Vagina (tissue), 2 donors: Measurements from ENCODE around the gene FAM9C. TPM values are rescaled to one million over a fixed set of nuclear protein-coding genes. Genes with fewer than 3 reads are reported as not detected.

ENCODE experiments used
- DNase-seq, 2 donors: peaks; one replicate each; pipeline ENCODE4 v3.0.0-alpha.2; 2017; ENCODE audit errors: extremely low spot score in 2 of 2
- H3K27ac ChIP-seq: fragments of 200-600 bp; sonication (generic); one replicate; pipeline ENCODE4 v1.5.1; 2019
- H3K27me3 ChIP-seq: fragments of 200-600 bp; sonication (generic); one replicate; pipeline ENCODE4 v1.5.1; 2019
- H3K36me3 ChIP-seq, 2 donors: fragments of 200-600 bp; sonication (generic); one replicate each; pipeline ENCODE4 v1.5.1; 2017 to 2019
- H3K4me1 ChIP-seq: fragments of 200-600 bp; sonication (generic); one replicate; pipeline ENCODE4 v1.5.1; 2019
- H3K4me3 ChIP-seq, 2 donors: fragments of 200-600 bp; sonication (generic); 1 replicate in 1 of 2; 2 replicates in 1 of 2; pipeline ENCODE4 v1.5.1; 2016 to 2019
- H3K9me3 ChIP-seq: fragments of 200-600 bp; sonication (generic); one replicate; pipeline ENCODE4 v1.5.1; 2019
- POLR2A ChIP-seq, 2 donors: fragments of 450-650 bp; IDR thresholded peaks; one replicate each; pipeline ENCODE4 v1.6.1; 2017; ENCODE audit warnings: antibody characterized with exemption in 2 of 2, mild to moderate bottlenecking in 2 of 2, moderate library complexity in 2 of 2
- POLR2AphosphoS5 ChIP-seq, 2 donors: sonication (generic); formaldehyde crosslinking; IDR thresholded peaks; one replicate each; pipeline ENCODE4 v1.9.0; 2017; ENCODE audit warnings: antibody characterized with exemption in 2 of 2, mild to moderate bottlenecking in 2 of 2, low read depth in 1 of 2; ENCODE audit not compliant: insufficient read depth in 1 of 2
- intact Hi-C: fragments of 100-400 bp; cut with DNase I; formaldehyde crosslinking; loops from one replicate; pipeline ENCODE4 v1.15.1; 2023
- total RNA-seq: library from RNA; depleted of rRNA; stranded (reverse); fragments of >200 nt; gene quantifications from one replicate; pipeline ENCODE4 v1.2.3, GENCODE V29; 2016
- TF ChIP-seq, protein P1 (sequence below), 3 experiments: fragments of 450-650 bp in 2 of 3; fragments of 200-600 bp in 1 of 3; sonication (generic) in 1 of 3; IDR thresholded peaks; one replicate each; pipeline ENCODE4 v1.5.1; 2017 to 2019; ENCODE audit warnings: antibody characterized with exemption in 3 of 3, mild to moderate bottlenecking in 2 of 3, moderate library complexity in 2 of 3

The FAM9C gene
- total RNA-seq, result not detected

DNA sequence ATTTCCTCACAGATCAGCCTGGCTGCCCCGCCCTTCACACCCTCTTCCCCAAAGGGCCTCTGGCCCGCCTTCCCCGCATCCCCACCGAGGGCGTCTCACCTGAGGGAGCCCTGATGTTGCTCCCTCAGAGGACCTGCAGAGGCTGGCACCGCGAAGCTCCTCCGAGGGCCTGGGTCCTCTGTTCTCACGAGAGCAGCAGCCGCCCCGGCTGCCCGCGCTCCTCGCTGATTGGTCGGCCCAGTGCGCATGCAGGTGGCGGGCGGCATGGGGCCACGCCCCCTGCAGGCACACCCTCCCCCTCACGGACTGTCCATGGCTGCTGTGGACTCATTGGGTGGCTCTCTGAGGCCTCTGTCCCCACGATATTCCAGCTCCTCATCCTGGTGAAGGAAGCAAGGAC is at the start of gene FAM9C:
TSS of gene FAM9C (minus strand) at position 180 of the 400 bp plus-strand sequence. CDS start 831 bp downstream, outside the sequence.
- H3K4me3 ChIP-seq, result no peak within 1 kb of the TSS
- H3K27ac ChIP-seq, result no peak within 1 kb of the TSS
- intact Hi-C loops, result no loop called here
- H3K27me3 ChIP-seq, result no peaks in the 10 kb centered on the region
- no peaks in the 10 kb centered on the region for H3K9me3 ChIP-seq
- TF ChIP-seq POLR2A (IDR thresholded peaks at IDR 0.05) (no peak), POLR2AphosphoS5 (IDR thresholded peaks at IDR 0.05; ENCODE audit: insufficient read depth in 1 of 2, low read depth in 1 of 2) (no peak)
- TF ChIP-seq, protein P1, sequence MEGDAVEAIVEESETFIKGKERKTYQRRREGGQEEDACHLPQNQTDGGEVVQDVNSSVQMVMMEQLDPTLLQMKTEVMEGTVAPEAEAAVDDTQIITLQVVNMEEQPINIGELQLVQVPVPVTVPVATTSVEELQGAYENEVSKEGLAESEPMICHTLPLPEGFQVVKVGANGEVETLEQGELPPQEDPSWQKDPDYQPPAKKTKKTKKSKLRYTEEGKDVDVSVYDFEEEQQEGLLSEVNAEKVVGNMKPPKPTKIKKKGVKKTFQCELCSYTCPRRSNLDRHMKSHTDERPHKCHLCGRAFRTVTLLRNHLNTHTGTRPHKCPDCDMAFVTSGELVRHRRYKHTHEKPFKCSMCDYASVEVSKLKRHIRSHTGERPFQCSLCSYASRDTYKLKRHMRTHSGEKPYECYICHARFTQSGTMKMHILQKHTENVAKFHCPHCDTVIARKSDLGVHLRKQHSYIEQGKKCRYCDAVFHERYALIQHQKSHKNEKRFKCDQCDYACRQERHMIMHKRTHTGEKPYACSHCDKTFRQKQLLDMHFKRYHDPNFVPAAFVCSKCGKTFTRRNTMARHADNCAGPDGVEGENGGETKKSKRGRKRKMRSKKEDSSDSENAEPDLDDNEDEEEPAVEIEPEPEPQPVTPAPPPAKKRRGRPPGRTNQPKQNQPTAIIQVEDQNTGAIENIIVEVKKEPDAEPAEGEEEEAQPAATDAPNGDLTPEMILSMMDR (IDR thresholded peaks at IDR 0.05), result no peak
- DNase-seq, result no peak
- no peaks in the 10 kb centered on the region for H3K36me3 ChIP-seq
- H3K4me1 ChIP-seq, result no peaks in the 10 kb centered on the region

- Histone ChIP-seq H3K27me3 (no peaks in the 10 kb centered on the region), H3K36me3 (no peaks in the 10 kb centered on the region), H3K27ac (no peak overlapping the region), H3K4me1 (peaks cover 16% of the 10 kb centered on the region), H3K9me3 (no peaks in the 10 kb centered on the region), H3K4me3 (no peak overlapping the region)
- intact Hi-C loops, result loop anchor here (10.0 kb wide), 1 partner anchor 119 kb away; the partner anchor contains the start of gene TMSB4X
- TF ChIP-seq POLR2AphosphoS5 (IDR thresholded peaks at IDR 0.05; ENCODE audit: insufficient read depth in 1 of 2, low read depth in 1 of 2) (no peak), POLR2A (IDR thresholded peaks at IDR 0.05) (no peak)
- TF ChIP-seq, protein P1 (IDR thresholded peaks at IDR 0.05), result no peak
- DNase-seq, result no peak
Observed at GRCh38 chrX:13093529-13094140, 49.2 kb upstream of the FAM9C start.

- H3K4me3 ChIP-seq, result no peak overlapping the region
- no peak for DNase-seq
- H3K4me1 ChIP-seq, result peaks cover 16% of the 10 kb centered on the region
- peak overlapping the region; percentile 76 for H3K27ac ChIP-seq
- intact Hi-C loops, result loop anchor here (10.0 kb wide), 1 partner anchor 118 kb away; the partner anchor contains the start of gene TMSB4X
- TF ChIP-seq POLR2A (IDR thresholded peaks at IDR 0.05) (no peak), POLR2AphosphoS5 (IDR thresholded peaks at IDR 0.05; ENCODE audit: insufficient read depth in 1 of 2, low read depth in 1 of 2) (no peak)
- TF ChIP-seq, protein P1 (IDR thresholded peaks at IDR 0.05), result no peak
- H3K27me3 ChIP-seq, result no peaks in the 10 kb centered on the region
- H3K36me3 ChIP-seq, result no peaks in the 10 kb centered on the region
- no peaks in the 10 kb centered on the region for H3K9me3 ChIP-seq
Observed at GRCh38 chrX:13092455-13092941, 48.1 kb upstream of the FAM9C start.

- Histone ChIP-seq H3K4me3 (no peak overlapping the region), H3K27me3 (no peaks in the 10 kb centered on the region), H3K9me3 (no peaks in the 10 kb centered on the region), H3K27ac (peak overlapping the region; percentile 76), H3K4me1 (peaks cover 16% of the 10 kb centered on the region), H3K36me3 (no peaks in the 10 kb centered on the region)
- DNase-seq, result no peak
- intact Hi-C loops, result loop anchor here (10.0 kb wide), 1 partner anchor 116 kb away; the partner anchor contains the start of gene TMSB4X
- TF ChIP-seq POLR2A (IDR thresholded peaks at IDR 0.05), result no peak
- no peak for TF ChIP-seq POLR2AphosphoS5 (IDR thresholded peaks at IDR 0.05; ENCODE audit: insufficient read depth in 1 of 2, low read depth in 1 of 2)
- TF ChIP-seq, protein P1 (IDR thresholded peaks at IDR 0.05), result no peak
Observed at GRCh38 chrX:13091111-13091765, 46.8 kb upstream of the FAM9C start.
